SK-N-MC (cell line): Measurements from ENCODE around the gene CADPS2.

Experiments
- DNase-seq: peaks from one replicate; pipeline ENCODE4 v3.0.0-alpha.2; 2011; ENCODE audit warnings: low read depth, low spot score
- H3K27ac ChIP-seq: fragments of 200-600 bp; sonication (generic); 2 replicates; pipeline ENCODE4 v1.5.1; 2016; ENCODE audit warnings: mixed run types
- H3K36me3 ChIP-seq: fragments of 200-600 bp; sonication (generic); 2 replicates; pipeline ENCODE4 v1.6.1; 2017; ENCODE audit warnings: antibody characterized with exemption, low read length, mixed read lengths; ENCODE audit not compliant: insufficient read depth
- H3K4me3 ChIP-seq: fragments of 200-600 bp; sonication (generic); 2 replicates; pipeline ENCODE4 v1.5.1; 2016
- H3K9ac ChIP-seq: fragments of 200-600 bp; sonication (generic); 2 replicates; pipeline ENCODE4 v1.8.0; 2017; ENCODE audit warnings: mixed run types, mixed read lengths; ENCODE audit not compliant: insufficient read length
- H3K9me3 ChIP-seq: fragments of 200-600 bp; sonication (generic); 2 replicates; pipeline ENCODE4 v1.6.1; 2017; ENCODE audit warnings: low read depth, mild to moderate bottlenecking, antibody characterized with exemption, low read length, moderate library complexity, mixed read lengths
- EZH2 ChIP-seq: fragments of 200-600 bp; sonication (generic); IDR thresholded peaks from one replicate; pipeline ENCODE4 v1.6.1; 2017; ENCODE audit warnings: antibody characterized with exemption
- FOXP2 ChIP-seq: optimal IDR thresholded peaks from 2 replicates; pipeline ENCODE3; 2011; ENCODE audit warnings: mild to moderate bottlenecking, moderate library complexity; ENCODE audit not compliant: insufficient read depth; ENCODE audit errors: extremely low read length, control extremely low read depth
- POLR2AphosphoS5 ChIP-seq: IDR thresholded peaks from 2 replicates; pipeline ENCODE4 v1.6.1; 2012; ENCODE audit warnings: mild to moderate bottlenecking, low read depth, low read length, borderline replicate concordance

CADPS2 gene

DNA sequence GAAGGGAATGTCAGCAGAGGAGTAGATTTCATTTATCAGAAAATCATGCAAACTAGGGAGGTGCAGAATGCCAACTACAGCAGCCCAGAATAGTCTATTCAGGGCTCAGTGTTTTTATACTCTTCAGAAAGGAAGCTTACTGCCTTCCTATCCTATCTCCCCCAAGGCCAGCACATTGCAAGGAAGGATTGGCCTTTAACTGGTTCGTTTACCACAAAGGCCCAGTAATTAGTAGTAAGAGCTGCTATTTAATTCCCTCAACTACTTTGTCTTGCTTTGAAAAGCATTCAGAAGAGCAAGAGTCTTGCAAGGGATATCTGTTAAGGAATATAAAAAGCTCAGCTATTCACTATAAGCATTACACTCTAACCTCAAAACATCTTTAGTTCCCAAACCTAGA is 97.1 kb downstream of the CADPS2 start:
- Histone ChIP-seq H3K36me3 (peaks cover 19% of the 10 kb centered on the region), H3K9me3 (no peaks in the 10 kb centered on the region), H3K27ac (no peak overlapping the region), H3K4me3 (no peak overlapping the region), H3K9ac (no peak overlapping the region)
- no peak for DNase-seq
- TF ChIP-seq EZH2 (no peak), FOXP2 (no peak), POLR2AphosphoS5 (no peak)

DNA sequence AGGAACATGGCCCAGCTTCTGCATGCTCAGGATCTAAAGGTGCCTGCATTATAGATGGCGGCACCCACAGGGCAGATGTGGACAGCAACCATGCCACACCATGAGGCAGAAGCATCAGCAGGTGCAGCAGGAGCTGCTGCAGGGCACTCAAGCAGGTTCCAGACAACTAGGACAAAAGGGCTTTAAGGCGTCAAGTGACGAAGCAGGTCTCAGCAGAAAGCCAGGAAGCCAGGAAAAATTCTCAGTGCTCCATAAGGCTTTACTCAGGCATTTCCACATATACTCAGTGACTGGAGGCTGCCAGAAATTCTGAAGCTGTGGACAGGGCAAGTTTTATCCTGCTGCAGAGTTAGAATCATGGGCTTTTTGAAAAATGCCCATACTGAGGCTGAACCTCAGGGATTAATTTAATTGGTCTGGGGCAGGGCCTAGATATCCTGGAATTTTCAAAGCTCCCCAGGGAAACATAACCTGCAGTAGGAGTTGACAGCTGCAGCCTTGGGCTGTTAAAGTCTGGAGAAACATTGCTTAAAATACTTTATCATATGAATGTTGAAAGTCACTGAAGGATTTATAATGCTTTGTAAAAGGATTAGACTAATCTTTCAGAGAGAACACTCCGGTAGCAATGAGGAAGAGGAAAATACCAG is 115.4 kb downstream of the CADPS2 start:
- H3K4me3 ChIP-seq: no peak overlapping the region
- peak; percentile 60 for DNase-seq
- H3K36me3 ChIP-seq: peaks cover 3% of the 10 kb centered on the region; the same call in 1 of the 2 replicates
- H3K9me3 ChIP-seq: no peaks in the 10 kb centered on the region
- TF ChIP-seq FOXP2 (no peak), POLR2AphosphoS5 (peak; percentile 50; the same call in 1 of the 2 replicates)
- H3K27ac ChIP-seq: no peak overlapping the region
- no peak overlapping the region for H3K9ac ChIP-seq

DNA sequence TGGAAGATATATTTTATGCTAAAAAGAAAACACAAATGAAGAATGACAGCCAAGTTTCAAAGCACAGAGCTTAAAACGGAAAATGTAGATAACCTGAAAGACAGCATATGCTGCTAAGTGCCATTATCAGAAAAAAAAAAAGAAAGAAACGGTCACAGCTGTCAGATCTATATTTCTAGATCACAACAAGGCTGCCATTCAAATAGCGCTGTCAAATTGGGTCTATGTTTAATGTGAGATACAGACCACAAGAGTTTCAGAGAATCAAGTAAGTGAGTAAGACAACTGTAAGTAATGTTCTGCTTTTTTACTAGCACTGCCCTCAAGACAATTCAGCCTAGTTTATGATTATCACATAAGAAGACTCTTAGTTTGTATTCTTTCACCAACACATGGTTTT is 117.4 kb downstream of the CADPS2 start:
- Histone ChIP-seq H3K9me3 (no peaks in the 10 kb centered on the region), H3K27ac (no peak overlapping the region), H3K9ac (no peak overlapping the region), H3K36me3 (no peaks in the 10 kb centered on the region), H3K4me3 (no peak overlapping the region)
- TF ChIP-seq EZH2 (no peak), POLR2AphosphoS5 (no peak), FOXP2 (no peak)
- DNase-seq: no peak

- no peak overlapping the region for H3K4me3 ChIP-seq
- no peak overlapping the region for H3K9ac ChIP-seq
- H3K36me3 ChIP-seq: no peaks in the 10 kb centered on the region
- no peak overlapping the region for H3K27ac ChIP-seq
- no peak for DNase-seq
- H3K9me3 ChIP-seq: no peaks in the 10 kb centered on the region
- no peak for TF ChIP-seq POLR2AphosphoS5
- no peak for TF ChIP-seq EZH2
- TF ChIP-seq FOXP2: no peak
These were observed 118.9 kb downstream of the CADPS2 start for GRCh38 chr7:122767339-122767738.

- Histone ChIP-seq H3K9ac (no peak overlapping the region), H3K9me3 (no peaks in the 10 kb centered on the region), H3K27ac (no peak overlapping the region), H3K36me3 (no peaks in the 10 kb centered on the region), H3K4me3 (no peak overlapping the region)
- TF ChIP-seq POLR2AphosphoS5 (no peak), FOXP2 (no peak), EZH2 (no peak)
- no peak for DNase-seq
These were observed 119.7 kb downstream of the CADPS2 start for GRCh38 chr7:122766593-122766992.

- no peak for DNase-seq
- no peak overlapping the region for H3K27ac ChIP-seq
- no peak overlapping the region for H3K4me3 ChIP-seq
- H3K9ac ChIP-seq: no peak overlapping the region
- H3K36me3 ChIP-seq: no peaks in the 10 kb centered on the region
- TF ChIP-seq EZH2 (no peak), FOXP2 (no peak), POLR2AphosphoS5 (no peak)
- no peaks in the 10 kb centered on the region for H3K9me3 ChIP-seq
These were observed 121.4 kb downstream of the CADPS2 start for GRCh38 chr7:122764902-122765301.

DNA sequence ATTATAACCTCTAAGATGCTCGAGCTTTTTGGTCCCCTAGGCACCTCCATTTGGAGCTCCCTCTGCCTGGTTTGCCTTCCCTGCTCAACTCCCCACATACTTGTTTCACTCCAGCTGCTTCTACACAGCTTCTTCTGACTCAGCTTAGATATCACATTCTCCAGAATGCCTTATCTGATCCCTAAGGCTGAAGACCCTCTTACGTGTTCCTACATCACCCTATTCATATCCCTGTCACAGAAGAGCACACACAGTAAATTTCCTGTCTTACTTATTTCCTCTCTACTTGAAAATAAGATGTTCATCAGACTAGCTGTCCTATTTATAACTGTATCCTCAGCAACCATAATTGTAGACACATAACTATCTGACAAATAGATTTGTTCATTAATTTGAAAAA is 122.2 kb downstream of the CADPS2 start:
- Histone ChIP-seq H3K36me3 (no peaks in the 10 kb centered on the region), H3K4me3 (no peak overlapping the region), H3K9ac (no peak overlapping the region), H3K9me3 (no peaks in the 10 kb centered on the region), H3K27ac (no peak overlapping the region)
- TF ChIP-seq POLR2AphosphoS5 (no peak), EZH2 (no peak), FOXP2 (no peak)
- no peak for DNase-seq

GRCh38 chr7:122762071-122762470 is 124.2 kb downstream of the CADPS2 start:
- DNase-seq: no peak
- Histone ChIP-seq H3K36me3 (no peaks in the 10 kb centered on the region), H3K4me3 (no peak overlapping the region), H3K9me3 (no peaks in the 10 kb centered on the region), H3K27ac (no peak overlapping the region), H3K9ac (no peak overlapping the region)
- no peak for TF ChIP-seq POLR2AphosphoS5
- no peak for TF ChIP-seq FOXP2
- TF ChIP-seq EZH2: no peak

GRCh38 chr7:122758501-122758900 is 127.8 kb downstream of the CADPS2 start:
- no peak for DNase-seq
- Histone ChIP-seq H3K4me3 (no peak overlapping the region), H3K9ac (no peak overlapping the region), H3K36me3 (no peaks in the 10 kb centered on the region), H3K27ac (no peak overlapping the region), H3K9me3 (no peaks in the 10 kb centered on the region)
- TF ChIP-seq POLR2AphosphoS5: no peak
- TF ChIP-seq EZH2: no peak
- no peak for TF ChIP-seq FOXP2
